Osteoblast (primary cell): ENCODE measurements around the gene MACROH2A2. TPM values are rescaled to one million over a fixed set of nuclear protein-coding genes. Genes with fewer than 3 reads are reported as not detected.

ENCODE experiments used
- DNase-seq: peaks from one replicate; pipeline ENCODE4 v3.0.0; 2011; ENCODE audit warnings: low spot score, mixed read lengths; ENCODE audit not compliant: insufficient read length; ENCODE audit errors: missing footprints
- H2AFZ ChIP-seq: 2 replicates; pipeline ENCODE4 v1.6.0; 2011; ENCODE audit warnings: mild to moderate bottlenecking, low read length
- H3K27ac ChIP-seq: 2 replicates; pipeline ENCODE4 v1.5.1; 2011; ENCODE audit warnings: mild to moderate bottlenecking, low read depth, low read length, moderate library complexity
- H3K27me3 ChIP-seq: 2 replicates; pipeline ENCODE4 v1.6.0; 2012; ENCODE audit warnings: mild to moderate bottlenecking, control low read depth, inconsistent platforms, low read length, moderate library complexity; ENCODE audit not compliant: insufficient read depth
- H3K36me3 ChIP-seq: 2 replicates; pipeline ENCODE4 v1.5.1; 2011; ENCODE audit warnings: mild to moderate bottlenecking, low read length, control low read depth, moderate library complexity; ENCODE audit not compliant: insufficient read depth
- H3K4me1 ChIP-seq: 2 replicates; pipeline ENCODE4 v1.5.1; 2011; ENCODE audit warnings: mild to moderate bottlenecking, low read length, control low read depth, moderate library complexity; ENCODE audit not compliant: insufficient read depth
- H3K4me2 ChIP-seq: 2 replicates; pipeline ENCODE4 v1.6.0; 2011; ENCODE audit warnings: mild to moderate bottlenecking, low read length; ENCODE audit not compliant: insufficient read depth
- H3K4me3 ChIP-seq: fragments of 200-600 bp; sonication (generic); 3 replicates; pipeline ENCODE4 v1.5.1; 2012; ENCODE audit warnings: mild to moderate bottlenecking, low read length, inconsistent platforms; ENCODE audit not compliant: insufficient read depth
- H3K79me2 ChIP-seq: 2 replicates; pipeline ENCODE4 v1.6.0; 2012; ENCODE audit warnings: mild to moderate bottlenecking, low read length, control low read depth, inconsistent platforms; ENCODE audit not compliant: insufficient read depth
- H3K9me3 ChIP-seq: 2 replicates; pipeline ENCODE4 v1.5.1; 2011; ENCODE audit warnings: low read depth, low read length, control low read depth
- H4K20me1 ChIP-seq: 2 replicates; pipeline ENCODE4 v1.6.0; 2012; ENCODE audit warnings: mild to moderate bottlenecking, low read length, control low read depth; ENCODE audit not compliant: insufficient read depth
- CTCF ChIP-seq: IDR thresholded peaks from 2 replicates; pipeline ENCODE4 v1.5.1; 2011; ENCODE audit warnings: mild to moderate bottlenecking, low read depth, low read length, moderate library complexity; ENCODE audit errors: extremely low read depth
- total RNA-seq: library from RNA; depleted of rRNA; stranded (reverse); fragments of >200 nt; gene quantifications from 2 replicates; pipeline ENCODE4 v1.2.3, GENCODE V29; 2012

Gene MACROH2A2
- total RNA-seq: 11.5 and 13.8 TPM in 2 replicates

- no peaks in the 10 kb centered on the region for H3K4me1 ChIP-seq
- DNase-seq: peak; percentile 93
- H3K4me3 ChIP-seq: peak within 1 kb of the TSS; percentile 78
- H3K9me3 ChIP-seq: no peaks in the 10 kb centered on the region
- H4K20me1 ChIP-seq: no peaks in the 10 kb centered on the region
- H3K4me2 ChIP-seq: peak within 1 kb of the TSS; percentile 70
- H3K27me3 ChIP-seq: peaks cover 22% of the 10 kb centered on the region
- H3K36me3 ChIP-seq: no peaks in the 10 kb centered on the region
- peak within 1 kb of the TSS; percentile 64 for H2AFZ ChIP-seq
- no peak within 1 kb of the TSS for H3K27ac ChIP-seq
- peak; percentile 16 for TF ChIP-seq CTCF
- no peaks in the 10 kb centered on the region for H3K79me2 ChIP-seq
Measured at GRCh38 chr10:70052462-70053217, at the start of gene MACROH2A2. TSS of gene MACROH2A2 (plus strand) at chr10:70052846. CDS start at chr10:70075659, 22,813 bp downstream.

DNA sequence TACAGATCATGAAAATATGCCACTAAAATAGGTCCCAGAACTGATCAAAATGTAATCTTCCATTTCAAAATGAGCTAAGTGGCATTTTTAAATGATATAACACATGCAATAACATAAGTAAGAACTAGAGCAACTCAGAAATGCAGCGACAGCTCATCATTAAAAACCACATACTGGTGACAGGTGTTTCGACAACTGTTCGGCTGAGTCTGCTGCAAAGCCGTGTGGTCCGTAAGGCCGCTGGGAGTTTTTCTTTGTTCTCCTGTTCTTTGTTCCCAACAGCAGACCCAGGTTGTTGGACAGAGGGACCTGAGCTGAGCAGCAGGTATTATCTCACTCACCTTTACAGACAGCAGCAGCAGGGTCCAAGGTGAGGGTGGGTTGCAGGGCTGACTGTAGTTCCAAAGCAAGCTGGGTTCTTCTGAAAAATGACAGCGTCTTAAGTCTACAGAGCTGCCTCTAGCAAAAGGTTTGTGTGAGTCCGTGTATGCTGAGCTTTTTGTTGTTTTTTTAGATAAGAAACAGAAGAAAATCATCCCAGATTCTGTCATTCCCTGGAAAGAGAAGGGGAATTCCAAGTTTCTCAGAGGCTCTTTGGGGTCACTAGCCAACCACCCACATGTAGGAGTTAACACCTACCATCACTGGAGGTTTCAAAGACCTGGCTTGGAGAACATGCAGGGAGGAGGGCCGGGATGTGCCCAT, 45.4 kb upstream of the MACROH2A2 start:
- no peak overlapping the region for H3K4me3 ChIP-seq
- H4K20me1 ChIP-seq: no peaks in the 10 kb centered on the region
- no peaks in the 10 kb centered on the region for H3K79me2 ChIP-seq
- H3K9me3 ChIP-seq: no peaks in the 10 kb centered on the region
- H2AFZ ChIP-seq: no peak overlapping the region
- H3K27ac ChIP-seq: no peak overlapping the region
- H3K4me1 ChIP-seq: peaks cover 3% of the 10 kb centered on the region
- DNase-seq: peak; percentile 69
- H3K36me3 ChIP-seq: no peaks in the 10 kb centered on the region
- TF ChIP-seq CTCF: no peak
- peaks cover 15% of the 10 kb centered on the region for H3K27me3 ChIP-seq
- no peak overlapping the region for H3K4me2 ChIP-seq

- TF ChIP-seq CTCF: no peak
- Histone ChIP-seq H3K4me1 (no peaks in the 10 kb centered on the region), H3K9me3 (no peaks in the 10 kb centered on the region), H3K36me3 (no peaks in the 10 kb centered on the region), H3K79me2 (no peaks in the 10 kb centered on the region), H3K4me2 (no peak overlapping the region), H2AFZ (no peak overlapping the region), H4K20me1 (no peaks in the 10 kb centered on the region), H3K27ac (no peak overlapping the region), H3K27me3 (peaks cover 16% of the 10 kb centered on the region), H3K4me3 (no peak overlapping the region)
- no peak for DNase-seq
Measured at GRCh38 chr10:70031215-70031614, 21.4 kb upstream of the MACROH2A2 start.

DNA sequence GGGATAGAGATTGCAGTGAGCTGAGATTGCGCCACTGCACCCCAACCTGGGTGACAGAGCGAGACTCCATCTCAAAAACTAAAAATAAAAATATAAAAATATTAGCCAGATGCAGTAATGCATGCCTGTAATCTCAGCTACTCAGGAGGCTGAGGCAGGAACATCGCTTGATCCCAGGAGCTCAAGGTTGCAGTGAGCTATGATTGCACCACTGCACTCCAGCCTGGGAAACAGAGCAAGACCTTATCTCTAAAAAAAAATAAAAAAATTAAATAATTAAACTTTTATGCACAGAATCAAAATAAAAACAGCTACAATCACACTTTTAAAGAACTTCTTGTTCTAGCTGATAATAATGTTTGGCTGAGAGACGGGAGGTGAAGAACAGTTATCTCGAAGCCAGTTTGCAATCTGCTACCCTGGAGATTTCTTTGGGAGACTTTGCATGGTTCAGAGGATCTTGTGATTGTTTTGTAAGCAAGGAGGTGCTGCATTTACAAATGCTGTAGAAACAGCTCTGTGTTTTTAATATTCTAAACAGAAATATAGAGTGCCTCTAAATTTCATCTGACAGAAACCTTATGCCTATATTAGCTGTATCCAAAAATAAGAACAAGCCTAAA, 19.9 kb upstream of the MACROH2A2 start:
- Histone ChIP-seq H3K36me3 (no peaks in the 10 kb centered on the region), H2AFZ (no peak overlapping the region), H3K4me1 (no peaks in the 10 kb centered on the region), H4K20me1 (no peaks in the 10 kb centered on the region), H3K27me3 (peaks cover 18% of the 10 kb centered on the region), H3K4me2 (no peak overlapping the region), H3K79me2 (no peaks in the 10 kb centered on the region), H3K27ac (no peak overlapping the region), H3K9me3 (no peaks in the 10 kb centered on the region), H3K4me3 (no peak overlapping the region)
- DNase-seq: no peak
- TF ChIP-seq CTCF: no peak
